WTC11 (cell line): ENCODE results near the gene MYO18A. TPM values are rescaled to one million over a fixed set of nuclear protein-coding genes. Genes with fewer than 3 reads are reported as not detected.

Source experiments
- ATAC-seq: fragments of 200-7000 bp; cut with Tn5 transposase; 2 replicates; pipeline ENCODE4 v1.10.0; 2021; ENCODE audit warnings: mild to moderate bottlenecking, moderate library complexity
- CTCF ChIA-PET: fragments of 300-600 bp; sonication (Branson Sonifier 250); formaldehyde crosslinking; loops from one replicate; lab custom pipeline; 2021; ENCODE audit warnings: antibody characterized with exemption; lab: Charles Lee
- POLR2A ChIA-PET: fragments of 350-600 bp; sonication (Branson Sonifier 250); formaldehyde crosslinking; loops from one replicate; lab custom pipeline; 2021; ENCODE audit warnings: antibody characterized with exemption; lab: Charles Lee
- DNase-seq: peaks from one replicate; pipeline ENCODE4 v3.0.0; 2021; ENCODE audit warnings: low spot score
- H3K27ac Mint-ChIP-seq: 2 replicates; pipeline ENCODE4 v1.8.0; 2021; ENCODE audit warnings: mixed read lengths
- H3K27me3 Mint-ChIP-seq: 2 replicates; pipeline ENCODE4 v1.8.0; 2021; ENCODE audit warnings: low read depth, mild to moderate bottlenecking, moderate library complexity, mixed read lengths
- H3K36me3 Mint-ChIP-seq: 2 replicates; pipeline ENCODE4 v1.8.0; 2021; ENCODE audit warnings: mixed read lengths
- H3K4me1 Mint-ChIP-seq: 2 replicates; pipeline ENCODE4 v1.8.0; 2022; ENCODE audit warnings: mixed read lengths
- H3K4me3 Mint-ChIP-seq: 2 replicates; pipeline ENCODE4 v1.8.0; 2021; ENCODE audit warnings: mild to moderate bottlenecking, moderate library complexity, mixed read lengths
- H3K9me3 Mint-ChIP-seq: 2 replicates; pipeline ENCODE4 v1.8.0; 2021; ENCODE audit warnings: mixed read lengths
- AFF4 ChIP-seq: sonication (generic); formaldehyde crosslinking; IDR thresholded peaks from 2 replicates; pipeline ENCODE4 v1.8.1; 2023; ENCODE audit warnings: mild to moderate bottlenecking, missing genetic modification reagents, borderline replicate concordance
- CBFB ChIP-seq: sonication (generic); formaldehyde crosslinking; IDR thresholded peaks from 2 replicates; pipeline ENCODE4 v1.8.1; 2022; ENCODE audit warnings: mild to moderate bottlenecking, low read depth, missing genetic modification reagents
- ELF4 ChIP-seq: sonication (generic); formaldehyde crosslinking; IDR thresholded peaks from 2 replicates; pipeline ENCODE4 v1.8.1; 2022; ENCODE audit warnings: low read depth, mild to moderate bottlenecking, moderate library complexity, missing genetic modification reagents
- GTF2I ChIP-seq: fragments of 250-450 bp; sonication (Bioruptor Pico); conservative IDR thresholded peaks from 2 replicates; pipeline ENCODE4 v1.4.0; 2021; ENCODE audit warnings: mild to moderate bottlenecking
- JAZF1 ChIP-seq: fragments of 250-450 bp; sonication (Bioruptor Pico); IDR thresholded peaks from 2 replicates; pipeline ENCODE4 v1.9.0; 2021; ENCODE audit warnings: moderate library complexity, mild to moderate bottlenecking, inconsistent platforms
- MYBL2 ChIP-seq: sonication (generic); formaldehyde crosslinking; IDR thresholded peaks from 2 replicates; pipeline ENCODE4 v1.8.1; 2023; ENCODE audit warnings: mild to moderate bottlenecking, moderate library complexity, missing genetic modification reagents
- NFE2L1 ChIP-seq: sonication (generic); formaldehyde crosslinking; IDR thresholded peaks from 2 replicates; pipeline ENCODE4 v1.8.1; 2023; ENCODE audit warnings: missing genetic modification reagents
- NR1H2 ChIP-seq: sonication (generic); formaldehyde crosslinking; IDR thresholded peaks from 2 replicates; pipeline ENCODE4 v1.9.0; 2021; ENCODE audit warnings: mild to moderate bottlenecking, moderate library complexity, missing genetic modification reagents
- RELA ChIP-seq: sonication (generic); formaldehyde crosslinking; IDR thresholded peaks from 2 replicates; pipeline ENCODE4 v1.8.1; 2022; ENCODE audit warnings: missing genetic modification reagents, mild to moderate bottlenecking, borderline replicate concordance
- SMAD3 ChIP-seq: sonication (generic); formaldehyde crosslinking; IDR thresholded peaks from 2 replicates; pipeline ENCODE4 v1.8.0; 2022; ENCODE audit warnings: missing genetic modification reagents, mild to moderate bottlenecking, borderline replicate concordance
- SMAD4 ChIP-seq: sonication (generic); formaldehyde crosslinking; IDR thresholded peaks from 2 replicates; pipeline ENCODE4 v1.8.0; 2022; ENCODE audit warnings: mild to moderate bottlenecking, missing genetic modification reagents
- SP1 ChIP-seq: sonication (generic); formaldehyde crosslinking; conservative IDR thresholded peaks from 2 replicates; pipeline ENCODE4 v1.8.1; 2022; ENCODE audit warnings: missing genetic modification reagents
- ZNF263 ChIP-seq: sonication (generic); formaldehyde crosslinking; IDR thresholded peaks from 2 replicates; pipeline ENCODE4 v1.8.1; 2022; ENCODE audit warnings: low read depth, mild to moderate bottlenecking, moderate library complexity, missing genetic modification reagents
- ZNF396 ChIP-seq: fragments of 250-450 bp; sonication (Bioruptor Pico); IDR thresholded peaks from 2 replicates; pipeline ENCODE4 v1.8.0; 2021; ENCODE audit warnings: mild to moderate bottlenecking, moderate library complexity, borderline replicate concordance
- ZNF416 ChIP-seq: fragments of 250-450 bp; sonication (Bioruptor Pico); IDR thresholded peaks from 2 replicates; pipeline ENCODE4 v1.9.0; 2021; ENCODE audit warnings: mild to moderate bottlenecking, inconsistent platforms
- ZNF423 ChIP-seq: fragments of 250-450 bp; sonication (Bioruptor Pico); IDR thresholded peaks from 2 replicates; pipeline ENCODE4 v2.1.2; 2022; ENCODE audit warnings: mild to moderate bottlenecking, moderate library complexity
- ZNF425 ChIP-seq: fragments of 250-450 bp; sonication (Bioruptor Pico); conservative IDR thresholded peaks from 2 replicates; pipeline ENCODE4 v1.9.0; 2021; ENCODE audit warnings: mild to moderate bottlenecking
- ZNF671 ChIP-seq: fragments of 250-450 bp; sonication (Bioruptor Pico); IDR thresholded peaks from 2 replicates; pipeline ENCODE4 v1.8.0; 2021; ENCODE audit warnings: mild to moderate bottlenecking
- ZSCAN18 ChIP-seq: fragments of 250-450 bp; sonication (Bioruptor Pico); IDR thresholded peaks from 2 replicates; pipeline ENCODE4 v2.1.2; 2022; ENCODE audit warnings: mild to moderate bottlenecking, moderate library complexity
- total RNA-seq: library from RNA; stranded (reverse); gene quantifications from 3 replicates; pipeline ENCODE4 v1.2.3, GENCODE V29; 2021

The MYO18A gene
- total RNA-seq, 1 experiment from 2014 or later, result 54.9 TPM

- ATAC-seq, result no peak
- Mint-ChIP-seq H3K27me3 (no peaks in the 10 kb centered on the region), H3K36me3 (peaks cover 16% of the 10 kb centered on the region), H3K27ac (peak overlapping the region; percentile 84), H3K4me3 (no peak overlapping the region), H3K9me3 (no peaks in the 10 kb centered on the region), H3K4me1 (peaks cover 40% of the 10 kb centered on the region)
- POLR2A ChIA-PET, result interaction anchor here (0.6 to 0.7 kb wide), 2 partner anchors 10 to 188 kb away, joined by 3 read pairs; no protein-coding TSS in a partner anchor
- TF ChIP-seq ZNF416 (CRISPR knock-in tag), result no peak
- no peak for TF ChIP-seq NFE2L1 (CRISPR knock-in tag)
- TF ChIP-seq ZNF423 (CRISPR knock-in tag), result no peak
- TF ChIP-seq SMAD3 (CRISPR knock-in tag), result no peak
- no peak for TF ChIP-seq ZNF263 (CRISPR knock-in tag)
- no peak for TF ChIP-seq CBFB (CRISPR knock-in tag)
- no peak for TF ChIP-seq ZNF396 (CRISPR knock-in tag)
- DNase-seq, result no peak
- CTCF ChIA-PET, result interaction anchor here (0.7 to 3.4 kb wide), 12 partner anchors 9 to 124 kb away, joined by 3 to 25 read pairs (median 4); no protein-coding TSS in a partner anchor
Measured at GRCh38 chr17:29077320-29077719, 102.9 kb downstream of the MYO18A start.

GRCh38 chr17:29076722-29077121, 103.5 kb downstream of the MYO18A start:
- TF ChIP-seq SP1 (no peak), NFE2L1 (CRISPR knock-in tag) (0 out of 2 replicates have a peak, but pooled peaks have one; percentile 57)
- ChIA-PET POLR2A (interaction anchor here (0.6 to 0.7 kb wide), 2 partner anchors 11 to 189 kb away, joined by 3 read pairs; no protein-coding TSS in a partner anchor), CTCF (interaction anchor here (0.7 to 3.4 kb wide), 15 partner anchors 10 to 123 kb away, joined by 3 to 25 read pairs (median 4); partner anchors contain the start of gene PIPOX)
- ATAC-seq, result peak; percentile 61
- Mint-ChIP-seq H3K9me3 (no peaks in the 10 kb centered on the region), H3K4me1 (peaks cover 40% of the 10 kb centered on the region), H3K27me3 (peaks cover under 1% of the 10 kb centered on the region; the same call in 1 of the 2 replicates), H3K27ac (0 out of 2 replicates have a peak overlapping the region, but pooled peaks have one; percentile 84), H3K36me3 (peaks cover 14% of the 10 kb centered on the region), H3K4me3 (no peak overlapping the region)
- DNase-seq, result peak; percentile 41

- TF ChIP-seq GTF2I (CRISPR knock-in tag) (no peak), ZNF671 (CRISPR knock-in tag) (no peak), JAZF1 (CRISPR knock-in tag) (no peak), MYBL2 (CRISPR knock-in tag) (no peak), NR1H2 (CRISPR knock-in tag) (no peak), ZSCAN18 (CRISPR knock-in tag) (no peak)
- Mint-ChIP-seq H3K36me3 (peaks cover 7% of the 10 kb centered on the region), H3K4me3 (no peak overlapping the region), H3K4me1 (peaks cover 40% of the 10 kb centered on the region), H3K27ac (no peak overlapping the region), H3K27me3 (peaks cover 3% of the 10 kb centered on the region; the same call in 1 of the 2 replicates), H3K9me3 (no peaks in the 10 kb centered on the region)
- ChIA-PET CTCF (interaction anchor here (0.7 to 3.4 kb wide), 11 partner anchors 15 to 122 kb away, joined by 3 to 25 read pairs (median 4); partner anchors contain the start of gene PIPOX), POLR2A (no interaction called here)
- DNase-seq (no peak), ATAC-seq (no peak)
Measured at GRCh38 chr17:29076087-29076486, 104.1 kb downstream of the MYO18A start.

GRCh38 chr17:29074488-29074887, 105.7 kb downstream of the MYO18A start:
- Mint-ChIP-seq H3K36me3 (no peaks in the 10 kb centered on the region), H3K27me3 (peaks cover 6% of the 10 kb centered on the region), H3K9me3 (no peaks in the 10 kb centered on the region), H3K4me3 (no peak overlapping the region), H3K4me1 (peaks cover 53% of the 10 kb centered on the region), H3K27ac (no peak overlapping the region)
- TF ChIP-seq ELF4 (CRISPR knock-in tag) (no peak), ZNF396 (CRISPR knock-in tag) (no peak), NFE2L1 (CRISPR knock-in tag) (no peak), RELA (no peak), AFF4 (CRISPR knock-in tag) (no peak), SMAD4 (no peak), ZNF425 (no peak)
- ChIA-PET CTCF (interaction anchor here (0.7 to 1.7 kb wide), 3 partner anchors 32 to 121 kb away, joined by 3 read pairs; partner anchors contain the start of gene PIPOX), POLR2A (no interaction called here)
- no peak for ATAC-seq
- no peak for DNase-seq
